Effector CD4-positive, alpha-beta T cell (primary cell): ENCODE results near the gene APOD.
A peak's percentile ranks its signal among the peaks of the same experiment; 100 is the strongest.

ENCODE experiments used
- DNase-seq: peaks from one replicate; pipeline ENCODE4 v3.0.0-alpha.2; 2020

The APOD gene

DNA sequence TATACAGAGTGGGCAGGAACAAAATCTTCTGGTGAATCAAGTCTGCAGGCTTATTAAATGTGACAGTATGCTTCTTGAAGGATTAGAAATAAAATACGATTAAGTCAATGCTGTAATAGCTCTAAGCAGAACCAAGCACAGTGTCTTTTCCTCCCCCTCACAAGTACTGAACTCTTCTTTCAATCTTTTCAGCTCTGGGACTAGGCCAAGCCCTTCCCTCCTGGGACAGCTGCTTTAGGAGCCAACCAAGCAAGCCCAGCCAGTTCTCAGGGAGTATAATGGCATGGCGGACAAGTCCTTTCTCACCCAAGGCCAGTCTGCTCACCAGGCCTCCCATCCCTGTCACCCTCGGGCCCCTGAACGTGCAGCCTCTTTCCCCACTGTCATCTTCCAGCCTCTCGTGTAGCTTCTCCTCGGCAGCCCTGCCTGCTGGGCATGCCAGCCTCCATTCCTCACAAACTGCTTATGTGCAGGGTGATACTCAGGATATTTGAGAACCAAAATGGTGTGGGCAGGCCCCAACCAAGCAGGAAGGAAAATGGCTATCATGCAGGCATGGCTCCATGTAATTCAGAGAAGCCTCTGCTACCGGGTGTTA is 32.3 kb downstream of the APOD start:
- no peak for DNase-seq

- no peak for DNase-seq
Observed at GRCh38 chr3:195550723-195551122, 33.0 kb downstream of the APOD start.

GRCh38 chr3:195549931-195550519 is 33.7 kb downstream of the APOD start:
- peak; percentile 80 for DNase-seq

- no peak for DNase-seq
Observed at GRCh38 chr3:195548987-195549386, 34.8 kb downstream of the APOD start.

GRCh38 chr3:195548501-195548900 is 35.2 kb downstream of the APOD start:
- DNase-seq, result no peak

- DNase-seq, result no peak
Observed at GRCh38 chr3:195548006-195548405, 35.7 kb downstream of the APOD start.

- peak; percentile 28 for DNase-seq
Observed at GRCh38 chr3:195546130-195546560, 37.6 kb downstream of the APOD start.

DNA sequence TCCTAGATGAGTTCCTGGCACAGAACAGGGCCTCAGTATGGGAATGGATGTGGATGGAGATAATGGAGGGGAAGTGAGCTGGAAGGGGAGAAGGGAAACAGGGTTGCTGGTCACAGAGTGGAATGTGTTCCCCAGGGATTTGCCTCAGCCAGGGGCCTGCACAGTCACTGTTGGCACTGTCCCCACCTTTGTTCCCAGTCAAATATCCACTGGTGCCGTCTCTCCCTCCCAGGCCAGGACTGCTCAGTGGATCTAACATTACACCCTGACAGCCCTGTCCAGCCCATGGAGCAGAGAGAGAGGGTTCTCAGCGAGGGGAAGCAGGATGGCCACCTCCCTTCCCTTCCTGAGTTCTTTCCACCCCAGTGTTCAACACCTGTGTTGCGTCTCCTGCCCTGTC is 39.1 kb downstream of the APOD start:
- DNase-seq, result no peak

DNA sequence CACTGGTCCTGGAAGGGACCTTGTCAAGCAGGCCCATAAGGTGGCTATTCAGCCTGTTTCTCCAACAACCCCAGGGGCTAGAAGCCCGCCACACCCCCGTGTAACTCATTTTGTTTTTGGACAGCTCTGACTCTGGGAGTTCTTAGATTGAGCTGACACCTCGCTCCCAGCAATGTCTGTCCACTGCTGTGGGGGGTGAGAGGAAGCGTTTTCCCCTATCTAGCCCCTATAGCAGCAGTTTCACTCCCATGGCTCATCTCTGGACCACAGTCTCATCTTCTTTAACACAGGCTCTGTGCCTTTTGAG is 39.6 kb downstream of the APOD start:
- no peak for DNase-seq

GRCh38 chr3:195543500-195544229 is 40.1 kb downstream of the APOD start:
- no peak for DNase-seq

DNA sequence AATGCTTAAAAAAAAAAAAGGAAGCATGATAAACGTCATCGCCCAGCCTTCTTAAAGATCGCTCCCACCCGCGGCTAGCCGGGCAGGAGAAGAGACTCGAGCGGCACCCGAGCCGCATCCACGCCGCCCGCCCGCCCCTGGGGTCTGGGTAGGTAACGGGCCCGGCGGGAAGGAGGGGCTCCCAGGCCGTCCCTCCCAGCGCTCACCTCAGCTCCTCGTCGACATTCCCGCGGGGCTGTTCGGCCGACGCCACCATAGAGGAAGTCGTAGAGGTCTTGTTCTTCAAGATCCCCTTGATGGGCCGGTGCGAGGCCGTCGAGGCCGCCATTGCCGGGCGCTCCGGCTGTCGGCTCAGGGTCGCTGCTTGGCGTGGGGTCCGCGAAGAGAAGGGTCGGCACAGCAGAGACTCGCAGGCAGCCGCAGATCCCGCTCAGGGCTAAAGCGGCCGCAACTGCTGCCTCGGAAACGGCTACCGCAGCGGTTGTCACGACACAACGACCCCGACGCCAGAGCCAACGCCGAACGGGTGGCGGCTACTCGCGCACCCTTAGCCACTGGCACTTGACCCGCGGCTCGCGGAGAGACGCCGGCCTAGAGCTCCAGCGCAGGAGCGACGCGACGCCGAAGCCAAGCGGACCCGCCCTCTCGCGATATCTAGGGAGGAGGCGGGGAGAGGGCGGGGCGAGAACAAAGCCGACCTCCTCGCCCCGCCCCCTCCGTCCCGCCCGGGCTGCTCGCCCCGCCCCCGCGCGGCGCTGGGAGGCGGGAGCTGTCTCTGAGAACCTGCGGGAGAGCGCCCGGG is 40.8 kb downstream of the APOD start, which contains the start of gene PPP1R2:
PPP1R2 (minus strand) TSS at position 628 of the 802 bp plus-strand sequence; CDS start at position 328, 300 bp downstream.
- peak; percentile 91 for DNase-seq

DNA sequence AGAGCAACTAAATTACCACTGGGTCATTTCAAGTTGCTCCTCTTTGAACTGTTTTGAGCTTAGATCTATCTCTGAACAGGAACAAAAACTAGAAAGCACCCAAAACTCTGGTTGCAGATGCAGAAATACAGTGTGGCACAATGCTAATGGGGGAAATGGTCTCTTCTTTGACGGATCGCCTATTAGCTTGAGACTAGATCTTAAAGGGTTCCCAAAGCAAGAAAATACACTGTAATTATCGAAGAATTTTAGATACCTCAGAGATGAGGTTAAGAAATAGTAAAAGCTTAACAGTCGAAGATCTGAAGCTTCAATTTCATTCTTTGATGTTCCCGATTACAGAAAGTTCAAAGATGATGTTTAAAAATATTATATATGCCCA is 41.4 kb downstream of the APOD start:
- no peak for DNase-seq

GRCh38 chr3:195540511-195540910 is 43.2 kb downstream of the APOD start:
- DNase-seq, result no peak

DNA sequence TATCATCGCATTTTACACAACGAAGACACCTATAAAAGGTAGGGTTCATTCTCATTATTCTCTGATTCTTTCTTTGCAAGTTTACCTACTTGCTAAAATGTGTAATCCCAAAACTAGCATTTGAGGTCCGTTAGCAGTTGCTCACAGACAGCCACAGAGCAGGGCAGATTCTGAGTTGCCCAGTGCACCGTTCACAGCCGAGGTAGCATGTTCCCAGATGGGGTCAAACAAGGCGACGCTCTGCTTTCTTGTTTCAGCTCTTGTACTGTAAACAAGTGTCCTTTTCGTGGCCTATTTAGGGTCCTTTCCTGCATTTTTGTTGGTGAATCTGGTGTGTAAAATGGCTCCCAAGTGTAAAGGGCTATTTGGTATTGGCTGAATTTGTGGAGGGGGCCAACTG is 43.7 kb downstream of the APOD start:
- no peak for DNase-seq

DNA sequence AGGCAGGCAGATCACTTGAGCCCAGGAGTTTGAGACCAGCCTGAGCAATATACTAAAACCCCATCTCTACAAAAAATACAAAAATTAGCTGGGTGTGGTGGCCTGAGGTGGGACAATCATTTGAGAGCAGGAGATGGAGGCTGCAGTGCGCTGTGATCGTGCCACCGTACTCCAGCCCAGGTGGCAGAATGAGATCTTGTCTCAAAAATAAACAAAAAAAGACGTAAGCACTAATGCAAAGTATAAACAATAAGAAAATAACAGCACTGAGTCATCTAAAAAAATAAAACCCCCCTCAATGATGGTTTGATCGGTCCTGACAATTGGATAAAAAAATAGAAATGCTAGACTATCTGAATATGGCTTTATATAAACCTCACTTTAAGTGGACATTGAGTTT is 44.3 kb downstream of the APOD start:
- DNase-seq, result no peak

DNA sequence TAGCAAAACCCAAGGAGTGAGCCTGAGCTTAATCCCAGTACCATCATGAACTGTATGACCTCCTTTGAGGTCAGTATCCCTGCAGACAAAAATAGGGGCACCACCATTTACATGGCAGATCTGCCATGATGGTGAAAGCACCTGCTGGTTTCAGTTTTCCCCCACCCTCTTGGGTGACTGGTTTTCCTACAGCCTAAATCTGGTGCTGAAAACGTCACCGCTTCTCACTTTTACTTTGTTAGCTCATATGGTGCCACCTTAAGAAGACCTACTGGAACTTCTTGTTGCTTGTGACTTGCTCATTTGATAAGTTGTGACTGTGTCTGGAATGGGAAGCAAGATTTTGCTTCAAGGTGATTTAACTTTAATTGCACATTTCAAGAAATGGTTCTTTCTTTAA is 45.7 kb downstream of the APOD start:
- DNase-seq, result peak; percentile 36

- no peak for DNase-seq
Observed at GRCh38 chr3:195535293-195535692, 48.4 kb downstream of the APOD start.

DNA sequence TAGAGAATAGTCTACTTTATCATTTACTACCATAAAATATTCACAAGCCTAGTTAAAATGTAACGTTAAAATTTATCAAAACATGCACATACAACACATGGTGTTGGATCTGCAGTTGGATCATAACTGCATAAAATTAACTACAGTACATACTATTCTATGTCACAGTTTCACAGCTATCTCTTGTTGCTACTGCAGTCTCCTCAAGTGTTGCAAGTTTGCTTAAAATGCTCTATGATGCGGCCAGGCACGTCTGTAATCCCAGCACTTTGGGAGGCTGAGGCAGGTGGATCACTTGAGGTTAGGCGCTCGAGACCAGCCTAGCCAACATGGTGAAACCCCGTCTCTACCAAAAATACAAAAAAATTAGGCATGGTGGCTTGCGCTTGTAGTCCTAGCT is 50.9 kb downstream of the APOD start:
- no peak for DNase-seq

GRCh38 chr3:195532345-195532744 is 51.4 kb downstream of the APOD start:
- DNase-seq, result no peak

DNA sequence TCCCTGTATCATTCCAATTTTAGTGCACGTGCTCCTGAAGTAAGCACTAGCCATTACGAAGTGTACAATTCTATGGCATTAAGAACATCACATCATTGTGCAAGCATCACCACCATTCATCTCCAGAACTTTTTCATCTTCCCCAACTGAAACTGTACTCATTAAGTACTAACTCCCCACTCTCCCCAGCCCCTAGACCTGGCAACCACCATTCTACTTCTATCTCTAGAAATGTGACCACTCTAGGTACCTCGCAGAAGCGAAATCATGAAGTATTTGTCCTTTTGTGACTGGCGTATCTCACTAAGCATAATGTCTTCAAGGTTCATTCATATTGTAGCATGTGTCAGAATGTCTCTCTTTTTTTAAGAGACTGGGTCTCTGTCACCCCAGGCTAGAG is 52.1 kb downstream of the APOD start:
- no peak for DNase-seq

DNA sequence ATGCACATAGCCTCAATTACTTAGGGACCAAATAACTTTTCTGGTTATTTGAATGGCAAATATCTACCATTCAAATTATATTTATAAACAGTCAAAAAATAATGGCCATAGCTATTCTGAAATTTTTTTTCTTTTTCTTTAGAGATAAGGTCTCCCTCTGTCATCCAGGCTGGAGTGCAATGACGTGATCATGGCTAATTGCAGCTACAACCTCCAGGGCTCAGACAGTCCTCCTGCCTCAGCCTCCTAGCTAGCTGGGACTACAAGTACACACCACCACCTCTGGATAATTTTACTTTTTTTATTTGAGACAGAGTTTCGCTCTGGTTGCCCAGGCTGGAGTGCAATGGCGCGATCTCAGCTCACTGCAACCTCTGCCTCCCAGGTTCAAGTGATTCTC is 57.2 kb downstream of the APOD start:
- DNase-seq, result no peak

DNA sequence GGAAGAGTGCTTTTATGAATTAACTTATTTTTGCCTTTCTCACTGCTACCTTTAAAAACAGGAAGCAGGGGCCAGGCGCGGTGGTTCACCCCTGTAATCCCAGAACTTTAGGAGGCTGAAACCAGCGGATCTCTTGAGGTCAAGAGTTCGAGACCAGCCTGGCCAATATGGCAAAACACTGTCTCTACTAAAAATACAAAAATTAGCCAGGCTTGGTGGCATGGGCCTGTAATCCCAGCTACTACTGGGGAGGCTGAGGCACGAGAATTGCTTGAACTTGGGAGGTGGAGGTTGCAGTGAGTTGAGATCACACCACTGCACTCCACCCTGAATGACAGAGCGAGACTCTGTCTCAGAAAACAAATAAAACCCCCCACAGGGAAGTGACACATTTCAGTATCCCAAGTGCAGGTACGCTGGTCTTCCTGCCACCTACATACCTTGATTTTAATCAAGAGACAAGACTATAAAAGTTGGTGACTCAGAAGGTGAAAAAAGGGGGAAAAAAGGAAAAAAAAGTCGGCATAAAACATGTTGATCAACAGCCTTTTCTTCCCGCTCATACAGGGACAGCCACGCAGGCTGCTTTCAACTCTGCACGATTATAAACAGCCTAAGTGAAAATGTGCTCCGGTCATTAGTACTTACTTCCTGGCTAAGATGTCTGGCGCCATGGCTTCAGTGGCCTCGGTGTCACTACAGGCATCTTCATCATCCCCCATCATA is 59.4 kb downstream of the APOD start:
- DNase-seq, result peak; percentile 6
